ENCODE data around the gene SLC35G2.
A peak's percentile ranks its signal among the peaks of the same experiment; 100 is the strongest.
"Not testable (repeated sequence)": the region's sequence is repeated elsewhere in the genome, so short reads cannot be mapped to it uniquely, and the experiment has no call there.

The SLC35G2 gene

DNA sequence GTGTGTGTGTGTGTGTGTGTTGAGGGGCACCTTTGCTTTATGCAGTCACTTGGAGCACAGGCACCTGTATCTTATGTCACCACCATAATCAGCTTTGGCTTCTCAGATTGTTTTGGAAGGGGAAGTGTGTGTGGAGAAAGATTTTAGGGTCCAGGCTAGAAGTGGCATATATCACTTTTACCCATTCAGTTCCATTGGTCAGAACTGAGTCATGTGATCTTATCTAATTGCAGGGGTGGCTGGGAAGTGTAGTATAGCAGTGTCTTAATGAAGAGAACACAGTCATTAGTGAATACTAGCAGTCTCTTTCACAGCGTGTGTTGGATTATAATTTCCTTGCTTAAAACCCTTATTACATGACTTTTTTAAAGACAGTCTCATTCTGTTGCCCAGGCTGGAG, 63.6 kb downstream of the SLC35G2 start:
- TF ChIP-seq, protein P1, sequence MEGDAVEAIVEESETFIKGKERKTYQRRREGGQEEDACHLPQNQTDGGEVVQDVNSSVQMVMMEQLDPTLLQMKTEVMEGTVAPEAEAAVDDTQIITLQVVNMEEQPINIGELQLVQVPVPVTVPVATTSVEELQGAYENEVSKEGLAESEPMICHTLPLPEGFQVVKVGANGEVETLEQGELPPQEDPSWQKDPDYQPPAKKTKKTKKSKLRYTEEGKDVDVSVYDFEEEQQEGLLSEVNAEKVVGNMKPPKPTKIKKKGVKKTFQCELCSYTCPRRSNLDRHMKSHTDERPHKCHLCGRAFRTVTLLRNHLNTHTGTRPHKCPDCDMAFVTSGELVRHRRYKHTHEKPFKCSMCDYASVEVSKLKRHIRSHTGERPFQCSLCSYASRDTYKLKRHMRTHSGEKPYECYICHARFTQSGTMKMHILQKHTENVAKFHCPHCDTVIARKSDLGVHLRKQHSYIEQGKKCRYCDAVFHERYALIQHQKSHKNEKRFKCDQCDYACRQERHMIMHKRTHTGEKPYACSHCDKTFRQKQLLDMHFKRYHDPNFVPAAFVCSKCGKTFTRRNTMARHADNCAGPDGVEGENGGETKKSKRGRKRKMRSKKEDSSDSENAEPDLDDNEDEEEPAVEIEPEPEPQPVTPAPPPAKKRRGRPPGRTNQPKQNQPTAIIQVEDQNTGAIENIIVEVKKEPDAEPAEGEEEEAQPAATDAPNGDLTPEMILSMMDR (IDR thresholded peaks at IDR 0.05; ENCODE audit: control insufficient read depth, insufficient read depth, low read depth, low read length, missing control alignments), result no peak
- no peak for DNase-seq (ENCODE audit: low read depth)
- no peak overlapping the region for H3K4me3 ChIP-seq (ENCODE audit: control insufficient read depth, low read depth, low read length)

DNA sequence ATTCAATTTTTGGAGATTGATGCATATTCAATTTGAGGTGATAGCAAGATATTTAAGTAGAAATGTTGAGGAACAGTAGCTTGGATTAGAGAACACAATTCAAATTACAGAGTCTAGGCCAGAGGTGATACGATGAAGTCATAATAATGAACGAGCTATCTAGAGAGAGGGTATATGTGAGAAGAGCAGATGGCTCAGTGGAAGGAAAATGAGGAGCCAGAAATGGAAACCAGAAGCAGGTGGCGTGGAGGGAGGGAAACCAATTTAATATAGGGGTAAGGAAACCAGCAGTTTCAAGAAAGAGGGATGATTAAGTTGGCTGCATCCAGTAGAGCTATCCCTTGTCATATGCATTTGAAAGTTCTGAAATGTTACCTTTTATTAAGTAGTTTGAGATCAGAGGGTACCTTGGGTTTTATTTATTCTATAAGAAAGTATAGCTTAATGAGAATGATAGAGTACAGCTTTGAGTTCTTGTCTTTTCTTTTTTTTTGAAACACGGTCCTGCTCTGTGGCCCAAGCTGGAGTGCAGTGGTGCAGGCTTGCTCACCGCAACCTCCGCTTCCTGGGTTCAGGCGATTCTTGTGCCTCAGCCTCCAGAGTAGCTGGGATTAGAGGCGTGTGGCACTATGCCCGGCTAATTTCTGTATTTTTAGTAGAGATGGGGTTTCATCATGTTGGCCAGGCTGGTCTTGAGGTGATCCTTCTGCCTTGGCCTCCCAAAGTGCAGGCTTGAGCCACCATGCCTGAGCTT, 65.2 kb downstream of the SLC35G2 start:
- DNase-seq (ENCODE audit: low read depth), result no peak
- TF ChIP-seq, protein P1 (IDR thresholded peaks at IDR 0.05; ENCODE audit: control insufficient read depth, insufficient read depth, low read depth, low read length, missing control alignments), result no peak

DNA sequence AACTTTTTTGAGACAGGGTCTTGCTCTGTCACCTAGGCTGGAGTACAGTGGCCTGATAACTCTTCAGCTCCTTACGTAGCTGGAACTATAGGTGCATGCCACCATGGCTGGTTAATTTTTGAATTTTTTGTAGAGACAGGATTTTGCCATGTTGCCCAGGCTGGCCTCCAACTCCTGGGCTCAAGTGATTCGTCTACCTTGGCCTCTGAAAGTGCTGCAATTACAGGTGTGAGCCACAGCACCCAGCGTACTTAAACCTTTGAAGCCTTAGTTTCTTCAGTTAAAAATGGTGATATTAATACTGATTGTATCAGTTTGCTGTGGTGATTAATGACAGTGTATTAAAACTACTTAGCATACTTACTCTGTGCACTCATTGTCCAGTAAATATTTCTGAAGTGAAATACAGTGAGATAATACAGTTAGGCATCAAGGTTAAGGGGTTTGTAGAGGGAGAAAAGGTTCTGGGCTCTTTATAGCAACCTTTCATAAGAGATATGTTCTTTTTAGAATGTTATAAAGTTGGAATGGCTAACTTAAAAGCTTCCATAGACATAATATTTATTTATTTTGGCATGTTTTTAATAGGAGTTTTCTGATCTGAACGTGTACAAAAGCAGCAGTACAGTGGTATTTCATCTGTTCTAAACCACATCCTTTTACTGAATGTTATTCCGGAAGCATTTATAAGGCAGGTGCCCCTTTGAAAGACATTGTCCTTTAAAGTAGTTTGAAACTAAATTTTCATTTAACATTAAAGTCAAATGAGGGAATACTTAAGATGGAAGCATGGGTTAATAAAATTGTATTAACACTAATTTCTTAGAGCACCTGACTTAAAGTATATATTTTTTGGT, 66.7 kb downstream of the SLC35G2 start:
- no peak overlapping the region for H3K4me3 ChIP-seq (ENCODE audit: control insufficient read depth, low read depth, low read length)
- no peak for DNase-seq (ENCODE audit: low read depth)
- TF ChIP-seq, protein P1 (IDR thresholded peaks at IDR 0.05; ENCODE audit: control insufficient read depth, insufficient read depth, low read depth, low read length, missing control alignments), result no peak

More for the DNA sequence above, 65.2 kb downstream of the SLC35G2 start:
- no peak overlapping the region for H3K4me3 ChIP-seq (ENCODE audit: control insufficient read depth, low read depth, low read length)

DNA sequence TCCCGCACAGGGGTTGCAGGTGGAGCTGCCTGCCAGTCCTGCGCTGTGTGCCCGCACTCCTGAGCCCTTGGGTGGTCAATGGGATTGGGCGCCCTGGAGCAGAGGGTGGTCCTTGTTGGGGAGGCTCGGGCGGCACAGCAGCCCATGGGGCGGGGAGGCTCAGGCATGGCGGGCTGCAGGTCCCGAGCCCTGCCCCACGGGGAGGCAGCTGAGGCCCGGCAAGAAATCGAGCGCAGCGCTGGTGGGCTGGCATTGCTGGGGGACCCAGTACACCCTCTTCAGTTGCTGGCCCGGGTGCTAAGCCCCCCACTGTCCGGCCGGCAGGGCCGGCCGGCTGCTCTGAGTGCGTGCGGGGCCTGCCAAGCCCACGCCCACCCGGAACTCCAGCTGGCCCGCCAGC, 71.0 kb downstream of the SLC35G2 start:
- TF ChIP-seq, protein P1 (IDR thresholded peaks at IDR 0.05; ENCODE audit: control insufficient read depth, insufficient read depth, low read depth, low read length, missing control alignments), result no peak
- H3K4me3 ChIP-seq (ENCODE audit: control insufficient read depth, low read depth, low read length), result no peak overlapping the region
- no peak for DNase-seq (ENCODE audit: low read depth)

DNA sequence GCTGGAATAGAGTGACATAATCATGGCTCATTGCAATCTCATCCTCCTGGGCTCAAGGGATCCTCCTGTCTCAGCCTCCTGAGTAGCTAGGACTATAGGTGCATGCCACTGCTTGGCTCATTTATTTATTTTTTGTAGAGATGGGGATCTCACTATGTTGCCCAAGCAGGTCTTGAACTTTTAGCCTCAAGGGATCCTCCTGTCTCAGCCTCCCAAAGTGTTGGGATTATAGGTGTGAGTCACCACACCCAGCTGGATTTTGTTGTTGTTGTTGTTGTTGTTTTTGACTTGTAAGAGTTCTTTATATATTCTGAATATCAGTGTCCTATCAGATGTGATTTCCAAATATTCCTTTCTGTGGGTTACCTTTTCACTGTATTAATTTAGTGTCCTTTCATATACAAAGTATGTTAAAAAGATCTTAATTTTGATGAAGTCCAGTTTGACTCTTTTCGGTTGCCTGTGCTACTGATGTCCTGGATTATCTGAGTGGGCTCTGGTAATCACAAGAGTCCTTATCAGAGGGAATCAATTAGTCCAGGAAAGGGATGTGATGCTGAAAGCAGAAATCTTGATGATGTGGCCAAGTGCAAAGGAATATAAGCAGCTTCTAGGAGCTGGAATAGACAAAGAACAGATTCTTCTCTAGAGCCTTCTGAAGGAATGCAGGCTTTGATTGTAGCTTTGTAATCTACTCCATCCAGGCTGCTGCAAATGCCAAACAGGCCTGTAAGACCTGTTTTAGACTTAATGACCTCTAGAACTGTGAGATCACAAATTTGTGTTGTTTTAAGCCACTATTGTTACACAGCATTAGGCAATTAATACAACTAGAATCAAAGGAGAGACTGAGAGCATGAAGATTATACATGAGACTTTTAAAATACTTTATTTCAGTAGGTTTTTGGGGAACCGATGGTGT, 73.3 kb downstream of the SLC35G2 start:
- H3K4me3 ChIP-seq (ENCODE audit: control insufficient read depth, low read depth, low read length), result no peak overlapping the region
- no peak for DNase-seq (ENCODE audit: low read depth)
- TF ChIP-seq, protein P1 (IDR thresholded peaks at IDR 0.05; ENCODE audit: control insufficient read depth, insufficient read depth, low read depth, low read length, missing control alignments), result no peak

DNA sequence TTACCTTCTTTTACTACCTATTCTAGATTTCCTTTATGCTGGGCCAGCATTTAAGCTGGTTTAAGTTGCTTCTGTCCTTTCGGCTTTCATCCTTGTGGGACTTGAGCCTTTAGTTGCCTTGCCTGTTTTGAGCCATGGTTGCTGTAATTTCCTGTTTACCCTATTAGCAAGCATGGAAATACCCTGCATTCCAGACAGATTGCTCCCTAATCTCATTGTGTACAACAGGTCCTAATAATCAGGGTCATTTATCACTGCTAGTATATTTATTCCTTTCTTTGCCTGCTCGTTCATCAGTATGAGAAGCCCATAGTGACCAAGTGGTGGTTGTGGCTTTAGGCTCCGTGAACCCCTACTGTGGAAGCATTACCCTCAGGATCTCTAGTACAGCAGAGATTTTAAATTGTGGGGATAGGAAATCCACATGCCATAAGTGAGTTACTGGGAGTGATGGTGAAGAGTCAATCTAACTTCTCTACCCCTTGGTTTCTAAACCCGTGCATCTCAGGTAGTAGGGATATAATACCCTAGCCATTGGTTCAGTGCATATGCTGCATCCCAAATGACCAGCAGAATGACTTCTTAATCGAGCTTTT, 75.0 kb downstream of the SLC35G2 start:
- no peak overlapping the region for H3K4me3 ChIP-seq (ENCODE audit: control insufficient read depth, low read depth, low read length)
- DNase-seq (ENCODE audit: low read depth), result peak; percentile 11
- TF ChIP-seq, protein P1 (IDR thresholded peaks at IDR 0.05; ENCODE audit: control insufficient read depth, insufficient read depth, low read depth, low read length, missing control alignments), result no peak

DNA sequence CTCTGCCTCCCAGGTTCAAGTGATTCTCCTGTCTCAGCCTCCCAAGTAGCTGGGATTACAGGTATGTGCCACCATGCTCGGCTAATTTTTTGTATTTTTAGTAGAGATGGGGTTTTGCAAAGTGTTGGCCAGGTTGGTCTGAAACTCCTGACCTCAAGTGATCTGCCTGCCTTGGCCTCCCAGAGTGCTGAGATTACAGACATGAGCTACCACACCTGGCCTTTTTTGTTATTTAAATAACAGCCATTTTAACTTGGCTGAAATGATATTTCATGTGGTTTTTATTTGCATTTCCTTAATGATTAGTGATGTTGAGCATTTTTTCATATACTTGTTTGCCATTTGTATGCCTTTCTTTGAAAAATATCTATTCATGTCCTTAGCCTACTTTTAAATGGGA, 78.2 kb downstream of the SLC35G2 start:
- not testable (repeated sequence) for H3K4me3 ChIP-seq (ENCODE audit: control insufficient read depth, low read depth, low read length); DNase-seq (ENCODE audit: low read depth)

Data from AG09309 (cell line).